ENCODE results near the gene MAPKAP1. TPM values are rescaled to one million over a fixed set of nuclear protein-coding genes. Genes with fewer than 3 reads are reported as not detected.

Gene MAPKAP1
- total and polyA plus RNA-seq, 9 of the 15 experiments (the other 6 are each of a cell fraction or from before 2014, with no cell fraction given) = 2.6 to 82.1 (median 61.1) TPM

DNA sequence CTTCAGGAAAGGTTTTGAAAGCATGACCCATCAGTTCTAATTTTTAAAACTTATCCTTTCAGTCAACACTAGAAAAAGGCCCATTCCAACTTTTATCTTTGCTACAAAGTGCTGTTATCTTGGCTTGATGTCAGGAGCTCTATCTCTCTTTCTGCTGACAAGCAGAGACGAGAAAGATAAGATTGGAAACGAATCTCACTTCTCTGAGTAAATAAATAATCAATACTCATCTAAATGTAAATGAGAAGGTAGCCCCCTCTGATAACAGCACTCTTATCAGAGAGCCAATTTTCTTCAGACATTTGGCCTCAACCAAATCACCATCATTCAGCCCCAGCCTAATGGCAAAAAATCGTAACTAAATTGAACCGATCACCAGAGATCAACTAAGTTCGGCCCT is 191.7 kb downstream of the MAPKAP1 start (continued):
- TF ChIP-seq DIDO1 (tag; IDR thresholded peaks at IDR 0.05; ENCODE audit: low read depth) = no peak

DNA sequence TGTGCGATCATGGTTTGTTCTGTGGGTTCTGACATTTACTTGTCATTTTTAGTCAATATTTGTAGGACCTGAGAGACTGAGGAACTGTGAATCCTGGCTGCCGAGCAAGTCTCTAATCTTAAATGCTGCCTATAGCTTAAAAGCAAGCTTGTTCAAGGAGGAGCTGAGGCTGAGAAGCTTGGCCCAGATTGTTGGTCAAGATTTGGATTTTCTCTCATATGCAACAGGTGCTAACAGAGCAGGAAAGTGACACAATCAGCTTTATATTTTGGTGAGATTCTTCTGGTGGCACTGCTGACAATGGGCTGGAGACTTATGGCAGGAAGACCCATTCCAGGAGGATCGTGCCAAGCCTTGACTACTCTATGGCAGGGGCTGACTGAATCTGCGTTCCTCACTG is 192.5 kb downstream of the MAPKAP1 start:
- Histone ChIP-seq H3K27me3 (ENCODE audit: control insufficient read depth in 2 of 2, insufficient read depth in 2 of 2, low read length in 2 of 2) (no peaks in the 10 kb centered on the region), H3K79me2 (ENCODE audit: control insufficient read depth, insufficient read depth, low read length) (no peaks in the 10 kb centered on the region), H2AFZ (ENCODE audit: low read depth, low read length) (no peak overlapping the region), H3K4me2 (ENCODE audit: insufficient read depth, low read length) (no peak overlapping the region), H4K20me1 (replicated peaks; ENCODE audit: control insufficient read depth, insufficient read depth, low read length) (no peaks in the 10 kb centered on the region), H3K4me3 (no peak overlapping the region), H3K9me3 (replicated peaks; ENCODE audit: control insufficient read depth, insufficient read depth, low read depth, low read length) (no peaks in the 10 kb centered on the region), H3K36me3 (ENCODE audit: control insufficient read depth, insufficient read depth, low read length) (no peaks in the 10 kb centered on the region), H3K9me1 (ENCODE audit: control insufficient read depth, insufficient read depth, low read length) (no peaks in the 10 kb centered on the region), H3K9ac (ENCODE audit: insufficient read depth in 1 of 2, low read depth in 2 of 2, low read length in 2 of 2) (no peak overlapping the region), H3K27ac (ENCODE audit: extremely low read depth, low read depth, low read length) (no peak overlapping the region), H3K4me1 (replicated peaks in 1 of 2; ENCODE audit: control insufficient read depth in 2 of 2, insufficient read depth in 2 of 2, low read length in 2 of 2) (peaks cover 0 to 11% of the 10 kb centered on the region in 2 experiments; a peak in 4 of 5 replicates)
- BruUV-seq (replicated peaks) = no TSS peak
- POLR2A ChIA-PET = interaction anchor here (1.3 to 2.9 kb wide), 2 partner anchors 11 to 16 kb away, joined by 4 to 11 read pairs; no protein-coding TSS in a partner anchor
- in situ Hi-C loops (cut with MboI) = no loop called here
- FAIRE-seq (no peak), ATAC-seq (no peak), DNase-seq (ENCODE audit: extremely low read depth in 1 of 4, low spot score in 3 of 4) (no peak)
- TF ChIP-seq ZBTB17 (CRISPR knock-in tag; IDR thresholded peaks at IDR 0.05) = no peak
- TF ChIP-seq ELF2 (CRISPR knock-in tag; IDR thresholded peaks at IDR 0.05) = no peak
- TF ChIP-seq, protein P1, sequence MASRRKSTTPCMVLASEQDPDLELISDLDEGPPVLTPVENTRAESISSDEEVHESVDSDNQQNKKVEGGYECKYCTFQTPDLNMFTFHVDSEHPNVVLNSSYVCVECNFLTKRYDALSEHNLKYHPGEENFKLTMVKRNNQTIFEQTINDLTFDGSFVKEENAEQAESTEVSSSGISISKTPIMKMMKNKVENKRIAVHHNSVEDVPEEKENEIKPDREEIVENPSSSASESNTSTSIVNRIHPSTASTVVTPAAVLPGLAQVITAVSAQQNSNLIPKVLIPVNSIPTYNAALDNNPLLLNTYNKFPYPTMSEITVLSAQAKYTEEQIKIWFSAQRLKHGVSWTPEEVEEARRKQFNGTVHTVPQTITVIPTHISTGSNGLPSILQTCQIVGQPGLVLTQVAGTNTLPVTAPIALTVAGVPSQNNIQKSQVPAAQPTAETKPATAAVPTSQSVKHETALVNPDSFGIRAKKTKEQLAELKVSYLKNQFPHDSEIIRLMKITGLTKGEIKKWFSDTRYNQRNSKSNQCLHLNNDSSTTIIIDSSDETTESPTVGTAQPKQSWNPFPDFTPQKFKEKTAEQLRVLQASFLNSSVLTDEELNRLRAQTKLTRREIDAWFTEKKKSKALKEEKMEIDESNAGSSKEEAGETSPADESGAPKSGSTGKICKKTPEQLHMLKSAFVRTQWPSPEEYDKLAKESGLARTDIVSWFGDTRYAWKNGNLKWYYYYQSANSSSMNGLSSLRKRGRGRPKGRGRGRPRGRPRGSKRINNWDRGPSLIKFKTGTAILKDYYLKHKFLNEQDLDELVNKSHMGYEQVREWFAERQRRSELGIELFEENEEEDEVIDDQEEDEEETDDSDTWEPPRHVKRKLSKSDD (conservative IDR thresholded peaks at IDR 0.05; ENCODE audit: low read length) = no peak
- no peak for TF ChIP-seq ZNF174 (CRISPR knock-in tag; IDR thresholded peaks at IDR 0.05)
- no peak for TF ChIP-seq EWSR1 (IDR thresholded peaks at IDR 0.05; ENCODE audit: borderline replicate concordance, low read depth, partially characterized antibody)
- intact Hi-C loops (cut with micrococcal nuclease) = no loop called here
- 83% methylated on average over 4 of the region's 4 CpGs for WGBS (ENCODE audit: insufficient coverage, low coverage, missing lambda C conversion rate)
- CTCF ChIA-PET (ENCODE audit: low intra/inter-chr PET ratio) = no interaction called here

Data from K562 (cell line).